Measurements from ENCODE around the gene AMER3. TPM values are rescaled to one million over a fixed set of nuclear protein-coding genes. Genes with fewer than 3 reads are reported as not detected.
"Not testable (repeated sequence)": the region's sequence is repeated elsewhere in the genome, so short reads cannot be mapped to it uniquely, and the experiment has no call there.

AMER3 gene
- total RNA-seq: not detected

- DNase-seq: no peak
These were observed at the start of gene AMER3 for GRCh38 chr2:130755256-130756052. AMER3 (plus strand) TSS chr2:130755540; CDS start chr2:130762073, 6,533 bp downstream.

GRCh38 chr2:130714795-130715194, 40.5 kb upstream of the AMER3 start:
- DNase-seq: not testable (repeated sequence)

- DNase-seq: no peak
These were observed 35.3 kb upstream of the AMER3 start for GRCh38 chr2:130720036-130720435.

- no peak for DNase-seq
These were observed 34.8 kb upstream of the AMER3 start for GRCh38 chr2:130720528-130720927.

- no peak for DNase-seq
These were observed 30.9 kb upstream of the AMER3 start for GRCh38 chr2:130724455-130724854.

GRCh38 chr2:130726614-130727180, 28.6 kb upstream of the AMER3 start:
- no peak for DNase-seq

- DNase-seq: peak; percentile 76
These were observed 27.9 kb upstream of the AMER3 start for GRCh38 chr2:130727286-130727924.

GRCh38 chr2:130728007-130728454, 27.3 kb upstream of the AMER3 start:
- peak; percentile 15 for DNase-seq

GRCh38 chr2:130728549-130729316, 26.6 kb upstream of the AMER3 start, which contains the start of gene GPR148:
GPR148 (plus strand) TSS chr2:130729070; CDS start chr2:130729152, 82 bp downstream.
- no peak for DNase-seq

- DNase-seq: no peak
These were observed 25.7 kb upstream of the AMER3 start for GRCh38 chr2:130729322-130730299.

- DNase-seq: not testable (repeated sequence)
These were observed 23.1 kb upstream of the AMER3 start for GRCh38 chr2:130732257-130732656.

GRCh38 chr2:130735200-130735599, 20.1 kb upstream of the AMER3 start:
- DNase-seq: no peak

- DNase-seq: no peak
These were observed 18.9 kb upstream of the AMER3 start for GRCh38 chr2:130736487-130736886.

GRCh38 chr2:130737592-130737991, 17.7 kb upstream of the AMER3 start:
- DNase-seq: no peak

- DNase-seq: no peak
These were observed 14.7 kb upstream of the AMER3 start for GRCh38 chr2:130740671-130741070.

GRCh38 chr2:130743278-130743677, 12.1 kb upstream of the AMER3 start:
- no peak for DNase-seq

GRCh38 chr2:130744287-130745117, 10.8 kb upstream of the AMER3 start:
- no peak for DNase-seq

- no peak for DNase-seq
These were observed 6.3 kb upstream of the AMER3 start for GRCh38 chr2:130749078-130749477.

GRCh38 chr2:130749641-130750040, 5.7 kb upstream of the AMER3 start:
- DNase-seq: no peak

- no peak for DNase-seq
These were observed 529 bp upstream of the AMER3 start for GRCh38 chr2:130754811-130755210.
